ENCODE data around the gene PNKD.

GRCh38 chr2:218394298-218395089 is 124.2 kb downstream of the PNKD start:
- TF ChIP-seq, protein P1, sequence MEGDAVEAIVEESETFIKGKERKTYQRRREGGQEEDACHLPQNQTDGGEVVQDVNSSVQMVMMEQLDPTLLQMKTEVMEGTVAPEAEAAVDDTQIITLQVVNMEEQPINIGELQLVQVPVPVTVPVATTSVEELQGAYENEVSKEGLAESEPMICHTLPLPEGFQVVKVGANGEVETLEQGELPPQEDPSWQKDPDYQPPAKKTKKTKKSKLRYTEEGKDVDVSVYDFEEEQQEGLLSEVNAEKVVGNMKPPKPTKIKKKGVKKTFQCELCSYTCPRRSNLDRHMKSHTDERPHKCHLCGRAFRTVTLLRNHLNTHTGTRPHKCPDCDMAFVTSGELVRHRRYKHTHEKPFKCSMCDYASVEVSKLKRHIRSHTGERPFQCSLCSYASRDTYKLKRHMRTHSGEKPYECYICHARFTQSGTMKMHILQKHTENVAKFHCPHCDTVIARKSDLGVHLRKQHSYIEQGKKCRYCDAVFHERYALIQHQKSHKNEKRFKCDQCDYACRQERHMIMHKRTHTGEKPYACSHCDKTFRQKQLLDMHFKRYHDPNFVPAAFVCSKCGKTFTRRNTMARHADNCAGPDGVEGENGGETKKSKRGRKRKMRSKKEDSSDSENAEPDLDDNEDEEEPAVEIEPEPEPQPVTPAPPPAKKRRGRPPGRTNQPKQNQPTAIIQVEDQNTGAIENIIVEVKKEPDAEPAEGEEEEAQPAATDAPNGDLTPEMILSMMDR (IDR thresholded peaks at IDR 0.05; ENCODE audit: low read depth, low read length, poor library complexity, severe bottlenecking) = no peak
- no peak for TF ChIP-seq EZH2phosphoT487 (IDR thresholded peaks at IDR 0.05; ENCODE audit: borderline replicate concordance, low read length)
